Activated CD4-positive, alpha-beta memory T cell treated with anti-CD3 and anti-CD28 coated beads, Interleukin-2, amount 10 ng/mL, durations not matched to agents 7 days and 5 days (primary cell): ENCODE results near the gene HSPH1. TPM values are rescaled to one million over a fixed set of nuclear protein-coding genes. Genes with fewer than 3 reads are reported as not detected.

Experiments
- CTCF ChIA-PET: fragments of 350-600 bp; sonication (Branson Sonifier 250); formaldehyde crosslinking; loops from one replicate; lab custom pipeline; 2021; ENCODE audit warnings: antibody characterized with exemption, inconsistent platforms; lab: Charles Lee
- POLR2A ChIA-PET: fragments of 350-600 bp; sonication (Branson Sonifier 250); formaldehyde crosslinking; loops from one replicate; lab custom pipeline; 2021; ENCODE audit warnings: antibody characterized with exemption; lab: Charles Lee
- DNase-seq: peaks from one replicate; pipeline ENCODE4 v3.0.0-alpha.2; 2020
- H3K27ac Mint-ChIP-seq: one replicate; pipeline ENCODE4 v1.8.0; 2021; ENCODE audit warnings: mild to moderate bottlenecking, mixed read lengths
- H3K27me3 Mint-ChIP-seq: one replicate; pipeline ENCODE4 v1.8.0; 2021; ENCODE audit warnings: mixed read lengths
- H3K36me3 Mint-ChIP-seq: one replicate; pipeline ENCODE4 v1.8.0; 2021; ENCODE audit warnings: low read depth, mixed read lengths
- H3K4me1 Mint-ChIP-seq: one replicate; pipeline ENCODE4 v1.8.0; 2021; ENCODE audit warnings: mixed read lengths
- H3K4me3 Mint-ChIP-seq: one replicate; pipeline ENCODE4 v1.8.0; 2021; ENCODE audit warnings: mild to moderate bottlenecking, mixed read lengths
- H3K9me3 Mint-ChIP-seq: one replicate; pipeline ENCODE4 v1.8.0; 2021; ENCODE audit warnings: mixed read lengths
- total RNA-seq, 2 experiments: library from RNA; stranded (reverse); gene quantifications; one replicate each; pipeline ENCODE4 v1.2.3, GENCODE V29; 2021

Gene HSPH1
- total RNA-seq, result 100 to 1,000 TPM in 1 of 2 experiments, 10 to 100 TPM in 1; 95.4 to 103 TPM

DNA sequence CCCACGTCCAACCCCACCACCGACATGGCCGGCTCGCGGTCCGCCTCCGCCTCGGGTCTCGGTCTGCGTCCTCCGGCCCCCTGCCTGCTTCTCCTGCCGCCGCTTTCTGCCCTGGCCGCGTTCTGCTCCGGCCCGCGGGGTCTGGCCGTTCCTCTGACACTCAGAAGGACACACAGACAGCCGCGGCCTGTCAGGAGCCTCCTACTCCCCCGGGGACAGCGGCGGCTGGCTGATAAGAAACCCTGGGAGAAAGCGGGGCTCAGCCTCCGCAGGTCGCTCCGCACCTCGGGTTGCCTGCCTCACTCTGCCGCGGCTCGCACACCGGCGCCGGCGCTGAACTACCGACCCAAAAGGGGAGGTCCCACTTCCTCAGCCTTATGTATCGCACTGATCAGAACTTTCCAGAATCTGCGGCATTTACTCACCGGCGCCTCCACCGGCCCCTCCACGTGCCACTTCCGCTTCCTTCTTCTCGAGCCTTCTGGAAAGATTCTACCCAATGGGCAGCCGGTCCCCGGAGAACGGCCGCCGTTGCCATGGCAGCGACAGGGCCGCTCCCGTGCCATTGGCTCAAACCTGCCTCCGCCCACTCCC, at the start of gene HSPH1:
TSS of gene HSPH1 (minus strand) at position 348 of the 594 bp plus-strand sequence. CDS start at position 26, 322 bp downstream.
- POLR2A ChIA-PET, result interaction anchor here (0.8 to 2.7 kb wide), 7 partner anchors 8 to 545 kb away, joined by 4 to 20 read pairs (median 8); no protein-coding TSS in a partner anchor
- CTCF ChIA-PET, result interaction anchor here (1.8 to 5.2 kb wide), 2 partner anchors 38 to 183 kb away, joined by 7 to 19 read pairs; partner anchors contain the start of gene B3GLCT
- peak; percentile 99 for DNase-seq
- H3K4me3 Mint-ChIP-seq, result peak within 1 kb of the TSS; percentile 94
- H3K27ac Mint-ChIP-seq, result peak within 1 kb of the TSS; percentile 96
- H3K27me3 Mint-ChIP-seq, result no peaks in the 10 kb centered on the region
- peaks cover 27% of the 10 kb centered on the region for H3K36me3 Mint-ChIP-seq
- H3K9me3 Mint-ChIP-seq, result no peaks in the 10 kb centered on the region
- H3K4me1 Mint-ChIP-seq, result peaks cover 46% of the 10 kb centered on the region

DNA sequence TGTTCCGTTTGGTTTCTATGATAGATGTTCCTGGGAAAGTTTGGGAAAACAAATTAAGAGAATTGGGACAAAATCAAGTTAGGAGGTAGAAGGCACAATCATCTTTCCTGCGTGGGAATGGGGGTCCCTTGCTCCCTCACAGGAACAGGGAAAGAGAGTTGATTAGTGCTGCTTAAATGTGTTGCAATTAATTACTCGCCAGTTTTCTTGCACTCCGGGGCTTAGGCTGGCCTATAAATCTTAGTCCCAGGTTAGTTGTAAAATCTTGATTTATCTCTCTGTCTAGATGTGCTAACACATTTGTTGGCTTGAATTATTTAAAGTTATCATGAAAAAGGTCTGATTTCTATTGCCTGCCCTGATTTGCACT, 48.1 kb upstream of the HSPH1 start:
- Mint-ChIP-seq H3K9me3 (no peaks in the 10 kb centered on the region), H3K27ac (no peak overlapping the region), H3K4me1 (peaks cover 18% of the 10 kb centered on the region), H3K27me3 (no peaks in the 10 kb centered on the region), H3K4me3 (no peak overlapping the region), H3K36me3 (no peaks in the 10 kb centered on the region)
- POLR2A ChIA-PET, result no interaction called here
- DNase-seq, result no peak
- CTCF ChIA-PET, result interaction anchor here (1.4 kb wide), 1 partner anchor 9 kb away, joined by 8 read pairs; no protein-coding TSS in a partner anchor

DNA sequence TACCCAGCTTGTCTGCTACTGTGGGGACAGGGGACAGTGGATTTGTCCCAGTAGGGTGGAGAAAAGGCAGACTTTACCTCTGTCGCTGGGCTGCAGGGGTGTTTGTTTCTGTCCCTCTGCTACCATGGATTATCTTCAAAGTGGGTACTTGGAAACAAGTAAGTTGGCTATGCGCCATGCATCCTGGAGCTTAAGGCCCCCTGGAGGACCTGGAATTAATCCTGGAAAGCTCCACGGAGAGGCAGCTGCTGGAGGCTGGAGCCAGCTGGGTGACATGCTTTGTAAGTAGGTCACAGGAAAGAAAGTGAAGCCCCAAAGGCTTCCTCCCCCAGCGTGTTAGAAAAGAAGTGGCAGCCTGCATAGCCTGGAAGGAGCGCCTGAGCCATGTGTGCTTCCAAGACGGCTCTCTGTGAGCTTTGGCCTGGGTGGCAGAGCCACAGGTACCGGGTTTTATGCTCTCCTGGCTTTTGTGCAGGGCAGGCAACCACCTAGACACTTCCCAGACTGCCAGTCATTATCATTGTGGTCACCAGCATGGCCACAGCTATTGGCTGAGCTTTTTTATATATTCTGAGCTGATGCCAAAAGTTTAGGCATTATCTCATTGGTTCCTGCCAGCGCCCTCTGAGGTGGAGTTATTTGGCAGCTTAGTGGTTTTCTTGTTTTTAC, 47.6 kb upstream of the HSPH1 start:
- Mint-ChIP-seq H3K4me3 (no peak overlapping the region), H3K9me3 (no peaks in the 10 kb centered on the region), H3K27me3 (no peaks in the 10 kb centered on the region), H3K27ac (no peak overlapping the region), H3K36me3 (no peaks in the 10 kb centered on the region), H3K4me1 (peaks cover 21% of the 10 kb centered on the region)
- CTCF ChIA-PET, result interaction anchor here (1.4 kb wide), 1 partner anchor 8 kb away, joined by 8 read pairs; no protein-coding TSS in a partner anchor
- POLR2A ChIA-PET, result no interaction called here
- DNase-seq, result no peak

DNA sequence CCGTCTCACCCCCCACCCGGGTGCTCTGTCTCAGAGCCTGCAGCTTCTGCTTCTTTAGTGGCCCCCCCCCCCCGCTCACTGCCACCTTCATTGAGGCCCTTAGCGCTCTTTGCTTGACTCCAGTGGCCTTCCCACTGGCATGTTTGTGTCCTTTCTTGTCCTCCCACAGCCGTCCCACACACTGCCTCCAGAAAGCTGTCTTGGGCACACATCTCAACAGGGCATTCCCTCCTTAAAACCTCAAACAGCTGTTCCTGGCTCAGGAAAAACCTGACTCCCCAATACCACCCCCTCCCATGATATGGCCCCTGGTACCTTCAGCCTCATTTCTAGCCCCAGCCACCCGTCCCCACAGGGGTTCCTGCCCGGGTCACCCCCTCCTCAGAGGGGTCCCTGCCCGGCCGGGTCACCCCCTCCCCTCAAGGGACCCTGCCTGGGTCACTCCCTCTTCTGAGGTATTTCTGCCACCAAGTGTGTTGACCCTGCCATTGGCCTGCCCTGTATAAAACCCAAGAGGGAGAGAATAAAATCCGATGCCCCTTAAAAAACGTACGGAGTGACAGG, 46.9 kb upstream of the HSPH1 start:
- CTCF ChIA-PET, result interaction anchor here (1.4 kb wide), 1 partner anchor 8 kb away, joined by 8 read pairs; no protein-coding TSS in a partner anchor
- DNase-seq, result no peak
- H3K36me3 Mint-ChIP-seq, result no peaks in the 10 kb centered on the region
- no peaks in the 10 kb centered on the region for H3K27me3 Mint-ChIP-seq
- H3K27ac Mint-ChIP-seq, result no peak overlapping the region
- no peaks in the 10 kb centered on the region for H3K9me3 Mint-ChIP-seq
- POLR2A ChIA-PET, result interaction anchor here (0.6 kb wide), 1 partner anchor 1620 kb away, joined by 3 read pairs; no protein-coding TSS in a partner anchor
- H3K4me1 Mint-ChIP-seq, result peaks cover 23% of the 10 kb centered on the region
- no peak overlapping the region for H3K4me3 Mint-ChIP-seq

DNA sequence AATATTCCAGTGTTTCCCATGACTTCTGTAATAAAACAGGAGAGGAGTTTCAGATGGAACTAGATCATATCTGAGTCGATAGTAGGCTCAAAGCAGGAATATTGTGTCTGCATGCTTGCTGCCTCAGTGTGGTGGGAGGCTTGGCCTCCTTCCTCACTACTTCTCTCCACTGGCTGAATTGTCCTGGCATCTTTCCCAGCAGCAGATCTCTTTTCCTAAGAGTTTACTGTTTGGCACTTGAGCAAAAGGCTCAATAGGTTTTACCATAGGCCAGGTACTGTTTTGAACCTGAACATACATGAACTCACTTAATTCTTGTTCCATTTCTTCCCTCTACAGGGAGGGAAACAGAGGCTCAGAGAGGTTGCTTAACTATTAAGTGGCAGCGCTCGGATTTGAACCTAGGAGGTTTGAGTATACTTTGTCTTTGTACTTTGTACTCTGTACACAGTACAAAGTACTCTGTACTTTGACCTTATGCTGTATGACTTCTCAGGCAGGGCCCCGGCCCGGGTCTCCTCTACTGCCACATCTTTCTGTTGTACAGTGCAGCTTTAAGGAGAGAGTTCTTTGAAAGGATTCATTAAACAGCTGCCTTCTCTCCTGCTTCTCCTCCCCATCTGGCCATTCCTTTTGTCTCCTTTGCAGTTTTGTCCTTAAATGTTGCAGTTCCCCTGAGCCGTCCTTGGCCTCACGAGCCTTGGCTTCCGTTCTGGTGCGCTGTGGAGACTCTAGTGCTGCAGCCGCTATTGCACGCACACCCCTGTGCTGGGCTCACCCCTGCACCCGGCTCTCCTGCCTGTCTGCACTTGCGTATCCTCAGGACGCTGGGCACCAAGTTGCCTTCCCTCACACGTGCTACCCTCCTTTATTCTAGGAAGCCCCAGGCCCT, 46.2 kb upstream of the HSPH1 start:
- H3K36me3 Mint-ChIP-seq, result no peaks in the 10 kb centered on the region
- H3K4me3 Mint-ChIP-seq, result no peak overlapping the region
- DNase-seq, result no peak
- no peak overlapping the region for H3K27ac Mint-ChIP-seq
- ChIA-PET CTCF (no interaction called here), POLR2A (interaction anchor here (0.6 kb wide), 1 partner anchor 1619 kb away, joined by 3 read pairs; no protein-coding TSS in a partner anchor)
- no peaks in the 10 kb centered on the region for H3K9me3 Mint-ChIP-seq
- peaks cover 22% of the 10 kb centered on the region for H3K4me1 Mint-ChIP-seq
- H3K27me3 Mint-ChIP-seq, result no peaks in the 10 kb centered on the region

DNA sequence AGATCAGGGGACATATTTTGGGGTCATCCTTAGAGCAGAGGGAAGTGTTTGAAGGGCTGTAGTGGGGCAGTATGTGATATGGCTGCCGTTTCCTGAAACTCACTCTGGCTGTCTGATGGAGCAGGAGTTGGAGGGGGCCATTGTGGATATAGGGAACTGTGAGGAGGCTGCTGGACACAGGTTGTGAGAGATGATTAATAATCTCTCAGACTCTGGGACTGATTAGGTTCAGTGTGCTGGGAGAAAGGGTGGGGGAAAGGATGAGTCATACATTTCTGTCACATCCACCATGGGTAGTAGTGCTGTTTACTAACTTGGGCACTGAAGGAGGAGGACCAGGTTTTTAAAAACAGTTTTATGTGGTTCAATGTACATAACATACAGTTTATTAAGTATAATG, 42.9 kb upstream of the HSPH1 start:
- H3K4me3 Mint-ChIP-seq, result no peak overlapping the region
- ChIA-PET POLR2A (no interaction called here), CTCF (no interaction called here)

DNA sequence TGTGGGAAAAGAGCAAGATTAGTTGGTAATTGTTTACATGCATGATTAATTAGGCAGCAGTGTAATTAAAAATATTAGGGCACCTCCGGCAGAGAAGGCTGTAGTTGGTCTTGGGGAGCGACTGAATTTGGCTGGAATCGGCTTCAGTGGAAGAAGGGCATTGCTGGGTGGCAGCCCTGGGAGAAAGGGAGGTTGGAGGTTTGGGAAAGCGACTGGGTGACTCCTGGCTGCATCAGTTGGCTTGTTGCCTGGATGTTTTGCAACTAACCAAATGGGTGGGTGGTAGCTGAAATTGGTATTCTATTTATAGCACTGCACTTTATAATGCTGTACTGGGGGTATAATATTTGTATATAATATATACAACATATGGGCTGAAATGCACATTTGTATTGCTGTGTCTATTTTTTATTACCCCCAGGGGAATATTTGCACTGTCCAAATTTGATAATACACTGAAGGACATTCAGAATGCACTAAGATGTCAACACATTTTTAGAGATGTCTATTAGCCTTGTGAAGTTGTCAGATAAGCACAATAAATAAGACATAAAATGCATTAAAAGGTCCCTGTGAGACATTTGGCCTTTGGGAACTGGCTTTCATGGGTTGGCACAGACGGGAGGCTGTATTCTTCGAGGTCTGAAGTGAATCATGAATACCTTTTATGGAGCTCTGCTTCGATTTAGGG, 39.8 kb upstream of the HSPH1 start:
- Mint-ChIP-seq H3K27ac (peak overlapping the region; percentile 72), H3K36me3 (no peaks in the 10 kb centered on the region), H3K9me3 (no peaks in the 10 kb centered on the region), H3K4me1 (peaks cover 30% of the 10 kb centered on the region), H3K4me3 (peak overlapping the region; percentile 71), H3K27me3 (peaks cover 4% of the 10 kb centered on the region)
- no peak for DNase-seq
- ChIA-PET CTCF (interaction anchor here (0.6 to 2.6 kb wide), 7 partner anchors 8 to 224 kb away, joined by 3 to 19 read pairs (median 3); partner anchors contain the start of gene HSPH1), POLR2A (interaction anchor here (0.8 to 1.5 kb wide), 4 partner anchors 11 to 39 kb away, joined by 3 to 7 read pairs (median 4); partner anchors contain the start of gene HSPH1)

More for the DNA sequence above, 42.9 kb upstream of the HSPH1 start:
- Mint-ChIP-seq H3K4me1 (peaks cover 30% of the 10 kb centered on the region), H3K27me3 (no peaks in the 10 kb centered on the region), H3K27ac (no peak overlapping the region), H3K9me3 (no peaks in the 10 kb centered on the region), H3K36me3 (no peaks in the 10 kb centered on the region)
- no peak for DNase-seq

DNA sequence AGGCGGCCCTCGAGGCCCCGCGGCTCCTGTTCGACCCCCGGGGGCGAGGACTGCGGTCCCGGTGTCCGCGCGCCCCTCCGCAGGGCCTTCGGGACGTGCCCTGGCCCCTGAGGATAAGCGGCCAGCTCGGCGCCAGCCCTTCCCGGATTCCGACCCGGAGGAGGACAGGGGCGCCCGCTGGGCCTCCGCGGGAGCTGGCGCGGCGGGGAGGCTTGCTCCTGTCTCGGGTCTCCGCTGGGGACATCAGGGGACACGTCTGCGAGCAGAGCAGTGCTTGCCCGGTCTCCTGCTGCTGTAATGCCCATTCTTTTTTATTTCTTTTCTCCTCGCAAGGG, 38.9 kb upstream of the HSPH1 start:
- Mint-ChIP-seq H3K27ac (peak overlapping the region; percentile 72), H3K27me3 (peaks cover 4% of the 10 kb centered on the region), H3K4me1 (peaks cover 30% of the 10 kb centered on the region), H3K36me3 (no peaks in the 10 kb centered on the region), H3K4me3 (peak overlapping the region; percentile 71), H3K9me3 (no peaks in the 10 kb centered on the region)
- CTCF ChIA-PET, result interaction anchor here (0.7 to 2.6 kb wide), 5 partner anchors 9 to 225 kb away, joined by 3 to 19 read pairs (median 3); partner anchors contain the start of gene HSPH1
- DNase-seq, result no peak
- POLR2A ChIA-PET, result interaction anchor here (0.8 to 1.9 kb wide), 5 partner anchors 12 to 40 kb away, joined by 3 to 13 read pairs (median 4); partner anchors contain the start of gene HSPH1

DNA sequence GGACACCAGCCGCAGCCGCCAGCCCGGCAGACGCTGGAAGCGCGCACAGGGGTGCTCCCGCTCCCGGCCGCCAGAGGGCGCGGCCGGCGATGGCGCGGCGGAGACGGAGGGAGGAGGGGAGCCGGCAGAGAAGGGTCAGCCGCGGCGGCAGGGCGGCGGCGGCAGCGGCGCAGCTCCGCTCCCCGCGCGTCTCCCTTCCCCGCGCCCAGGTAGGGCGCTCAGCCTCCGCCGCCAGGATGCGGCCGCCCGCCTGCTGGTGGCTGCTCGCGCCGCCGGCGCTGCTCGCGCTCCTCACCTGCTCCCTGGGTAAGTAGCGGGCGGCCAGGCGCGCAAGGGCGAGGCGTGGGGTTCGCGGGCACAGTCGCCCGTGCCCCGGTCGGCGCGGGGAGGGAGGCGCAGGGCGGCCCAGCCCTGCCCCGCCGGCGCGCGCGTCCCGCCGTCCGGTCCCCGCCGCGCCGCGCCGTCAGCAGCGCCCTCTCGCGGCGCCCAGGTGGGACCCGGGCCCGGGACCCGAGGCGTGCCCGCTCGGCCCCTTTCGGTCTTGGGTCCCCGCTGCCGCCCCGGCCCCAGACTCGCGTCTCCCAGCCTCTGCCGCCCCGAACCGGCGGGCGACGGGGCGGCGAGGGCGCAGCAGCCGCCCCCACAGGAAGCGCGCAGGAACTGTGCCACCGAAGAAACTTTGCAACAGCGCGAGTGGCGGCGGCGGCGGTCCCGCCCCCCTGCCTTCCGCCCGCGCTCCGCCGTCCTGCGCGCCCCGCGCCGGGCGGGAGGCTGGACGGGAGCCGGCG, 38.3 kb upstream of the HSPH1 start, which contains the start of gene B3GLCT:
TSS of gene B3GLCT (plus strand) at position 127 of the 788 bp plus-strand sequence. CDS start at position 237, 110 bp downstream.
- peaks cover 29% of the 10 kb centered on the region for H3K4me1 Mint-ChIP-seq
- H3K36me3 Mint-ChIP-seq, result no peaks in the 10 kb centered on the region
- peak within 1 kb of the TSS; percentile 75 for H3K4me3 Mint-ChIP-seq
- peaks cover 6% of the 10 kb centered on the region for H3K27me3 Mint-ChIP-seq
- DNase-seq, result peak; percentile 82
- H3K27ac Mint-ChIP-seq, result peak within 1 kb of the TSS; percentile 72
- H3K9me3 Mint-ChIP-seq, result no peaks in the 10 kb centered on the region
- CTCF ChIA-PET, result interaction anchor here (0.6 to 2.6 kb wide), 7 partner anchors 9 to 790 kb away, joined by 3 to 19 read pairs (median 5); partner anchors contain the start of gene HSPH1
- POLR2A ChIA-PET, result interaction anchor here (0.6 to 1.9 kb wide), 9 partner anchors 11 to 155 kb away, joined by 3 to 13 read pairs (median 3); partner anchors contain the start of gene HSPH1

DNA sequence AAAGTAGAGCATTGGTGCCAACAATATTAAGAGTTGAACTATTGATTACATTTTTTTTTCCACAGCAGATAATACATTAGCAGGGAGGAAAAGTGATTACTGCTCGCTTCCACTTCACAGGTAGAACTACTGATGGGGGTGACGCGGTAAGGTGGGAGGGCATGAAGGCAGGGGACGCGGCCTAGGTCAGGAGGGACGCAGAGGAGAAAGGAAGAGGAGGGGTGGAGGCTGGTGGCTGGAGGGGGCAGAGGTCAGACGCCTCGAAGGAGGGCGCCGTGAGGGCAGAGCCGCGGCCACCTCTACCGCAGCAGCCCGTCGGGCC, 37.8 kb upstream of the HSPH1 start:
- Mint-ChIP-seq H3K27ac (peak overlapping the region; percentile 71), H3K36me3 (no peaks in the 10 kb centered on the region), H3K4me3 (peak overlapping the region; percentile 75), H3K4me1 (peaks cover 24% of the 10 kb centered on the region), H3K27me3 (peaks cover 8% of the 10 kb centered on the region), H3K9me3 (no peaks in the 10 kb centered on the region)
- DNase-seq, result no peak
- POLR2A ChIA-PET, result interaction anchor here (0.6 to 1.9 kb wide), 6 partner anchors 10 to 155 kb away, joined by 3 to 13 read pairs (median 3); no protein-coding TSS in a partner anchor
- CTCF ChIA-PET, result interaction anchor here (0.6 to 2.6 kb wide), 5 partner anchors 10 to 225 kb away, joined by 3 to 19 read pairs (median 5); partner anchors contain the start of gene HSPH1

DNA sequence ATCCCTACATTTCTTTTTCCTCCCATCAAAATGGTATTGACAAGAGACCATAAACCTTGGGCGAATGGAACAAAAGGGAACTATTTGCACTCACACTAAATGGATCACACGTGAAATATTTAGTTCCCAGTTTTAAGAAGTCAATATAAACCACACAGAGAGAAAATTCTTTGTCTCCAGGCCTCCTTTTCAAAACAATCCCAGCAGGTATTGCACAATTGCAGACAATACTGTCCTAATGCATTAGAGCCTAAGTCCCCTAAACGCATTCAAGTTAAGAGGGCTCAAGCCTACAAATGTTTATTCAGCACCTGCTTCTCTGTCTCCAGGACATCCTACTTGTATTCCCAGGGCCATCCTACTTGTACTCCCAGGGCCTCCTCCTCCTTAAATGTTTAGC, 36.8 kb upstream of the HSPH1 start:
- DNase-seq, result no peak
- Mint-ChIP-seq H3K36me3 (no peaks in the 10 kb centered on the region), H3K4me3 (no peak overlapping the region), H3K9me3 (no peaks in the 10 kb centered on the region), H3K27me3 (peaks cover 8% of the 10 kb centered on the region), H3K27ac (no peak overlapping the region), H3K4me1 (peaks cover 16% of the 10 kb centered on the region)
- CTCF ChIA-PET, result interaction anchor here (0.5 kb wide), 1 partner anchor 456 kb away, joined by 3 read pairs; no protein-coding TSS in a partner anchor
- POLR2A ChIA-PET, result no interaction called here
